ENCODE results near the gene KPTN.

DNA sequence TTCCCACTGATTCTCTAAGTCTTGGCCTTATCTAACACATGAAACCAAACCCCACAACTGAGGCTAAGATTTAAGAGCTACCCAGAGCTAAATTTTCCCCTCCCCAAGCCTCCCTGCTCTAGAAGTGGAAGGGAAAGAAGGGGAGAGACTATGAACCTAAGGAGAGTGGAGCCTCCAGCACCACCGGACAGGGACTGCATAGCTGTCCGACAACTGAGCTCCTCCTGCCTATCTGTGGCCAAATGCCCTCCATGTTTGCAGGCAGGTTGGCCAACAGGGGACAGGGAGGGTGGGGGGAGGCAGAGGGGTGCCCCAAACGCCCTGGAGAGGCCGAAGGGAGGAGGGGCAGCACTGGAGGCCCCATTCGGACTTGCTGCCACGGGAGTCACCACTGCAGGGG lies 36.8 kb upstream of the KPTN start:
- TF ChIP-seq, protein P1, sequence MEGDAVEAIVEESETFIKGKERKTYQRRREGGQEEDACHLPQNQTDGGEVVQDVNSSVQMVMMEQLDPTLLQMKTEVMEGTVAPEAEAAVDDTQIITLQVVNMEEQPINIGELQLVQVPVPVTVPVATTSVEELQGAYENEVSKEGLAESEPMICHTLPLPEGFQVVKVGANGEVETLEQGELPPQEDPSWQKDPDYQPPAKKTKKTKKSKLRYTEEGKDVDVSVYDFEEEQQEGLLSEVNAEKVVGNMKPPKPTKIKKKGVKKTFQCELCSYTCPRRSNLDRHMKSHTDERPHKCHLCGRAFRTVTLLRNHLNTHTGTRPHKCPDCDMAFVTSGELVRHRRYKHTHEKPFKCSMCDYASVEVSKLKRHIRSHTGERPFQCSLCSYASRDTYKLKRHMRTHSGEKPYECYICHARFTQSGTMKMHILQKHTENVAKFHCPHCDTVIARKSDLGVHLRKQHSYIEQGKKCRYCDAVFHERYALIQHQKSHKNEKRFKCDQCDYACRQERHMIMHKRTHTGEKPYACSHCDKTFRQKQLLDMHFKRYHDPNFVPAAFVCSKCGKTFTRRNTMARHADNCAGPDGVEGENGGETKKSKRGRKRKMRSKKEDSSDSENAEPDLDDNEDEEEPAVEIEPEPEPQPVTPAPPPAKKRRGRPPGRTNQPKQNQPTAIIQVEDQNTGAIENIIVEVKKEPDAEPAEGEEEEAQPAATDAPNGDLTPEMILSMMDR (IDR thresholded peaks at IDR 0.05; ENCODE audit: insufficient read depth, low read depth, low read length): no peak
- no peak for TF ChIP-seq EZH2 (IDR thresholded peaks at IDR 0.05; ENCODE audit: insufficient read depth, low read length)

Measured in astrocyte (in vitro differentiated cells and primary cell).